ENCODE results near the gene PIK3R2. TPM values are rescaled to one million over a fixed set of nuclear protein-coding genes. Genes with fewer than 3 reads are reported as not detected.

Gene PIK3R2
- total RNA-seq, 1 donor from 2014 or later, result 36.4 TPM

GRCh38 chr19:18194554-18195238, 41.7 kb downstream of the PIK3R2 start:
- no peak for TF ChIP-seq CTCF (IDR thresholded peaks at IDR 0.05; ENCODE audit: partially characterized antibody, unreplicated experiment)
- H3K4me3 Mint-ChIP-seq (ENCODE audit: unreplicated experiment), result peak overlapping the region; percentile 89
- no peak for DNase-seq
- H3K4me1 Mint-ChIP-seq (ENCODE audit: low read depth, unreplicated experiment), result peaks cover 9% of the 10 kb centered on the region
- H3K27ac Mint-ChIP-seq (ENCODE audit: unreplicated experiment), result no peak overlapping the region
- peaks cover 8% of the 10 kb centered on the region for H3K9me3 Mint-ChIP-seq (ENCODE audit: unreplicated experiment)
- peaks cover 7% of the 10 kb centered on the region for H3K27me3 Mint-ChIP-seq (ENCODE audit: unreplicated experiment)
- no peaks in the 10 kb centered on the region for H3K36me3 Mint-ChIP-seq (ENCODE audit: unreplicated experiment)

- Mint-ChIP-seq H3K27ac (ENCODE audit: unreplicated experiment) (no peak overlapping the region), H3K36me3 (ENCODE audit: unreplicated experiment) (no peaks in the 10 kb centered on the region), H3K4me1 (ENCODE audit: low read depth, unreplicated experiment) (peaks cover 9% of the 10 kb centered on the region), H3K4me3 (ENCODE audit: unreplicated experiment) (no peak overlapping the region), H3K9me3 (ENCODE audit: unreplicated experiment) (peaks cover 8% of the 10 kb centered on the region), H3K27me3 (ENCODE audit: unreplicated experiment) (peaks cover 7% of the 10 kb centered on the region)
- DNase-seq, result no peak
- TF ChIP-seq CTCF (IDR thresholded peaks at IDR 0.05; ENCODE audit: partially characterized antibody, unreplicated experiment), result no peak
These were observed 43.5 kb downstream of the PIK3R2 start for GRCh38 chr19:18196511-18196845.

- no peaks in the 10 kb centered on the region for H3K36me3 Mint-ChIP-seq (ENCODE audit: unreplicated experiment)
- H3K27me3 Mint-ChIP-seq (ENCODE audit: unreplicated experiment), result peaks cover 7% of the 10 kb centered on the region
- peaks cover 7% of the 10 kb centered on the region for H3K9me3 Mint-ChIP-seq (ENCODE audit: unreplicated experiment)
- H3K4me3 Mint-ChIP-seq (ENCODE audit: unreplicated experiment), result no peak overlapping the region
- no peak for DNase-seq
- H3K27ac Mint-ChIP-seq (ENCODE audit: unreplicated experiment), result no peak overlapping the region
- no peak for TF ChIP-seq CTCF (IDR thresholded peaks at IDR 0.05; ENCODE audit: partially characterized antibody, unreplicated experiment)
- peaks cover 3% of the 10 kb centered on the region for H3K4me1 Mint-ChIP-seq (ENCODE audit: low read depth, unreplicated experiment)
These were observed 44.3 kb downstream of the PIK3R2 start for GRCh38 chr19:18197306-18197705.

GRCh38 chr19:18197941-18198340, 45.0 kb downstream of the PIK3R2 start:
- Mint-ChIP-seq H3K4me3 (ENCODE audit: unreplicated experiment) (no peak overlapping the region), H3K9me3 (ENCODE audit: unreplicated experiment) (peaks cover 2% of the 10 kb centered on the region), H3K27ac (ENCODE audit: unreplicated experiment) (no peak overlapping the region), H3K27me3 (ENCODE audit: unreplicated experiment) (peaks cover 2% of the 10 kb centered on the region), H3K36me3 (ENCODE audit: unreplicated experiment) (no peaks in the 10 kb centered on the region), H3K4me1 (ENCODE audit: low read depth, unreplicated experiment) (peaks cover 3% of the 10 kb centered on the region)
- DNase-seq, result no peak
- TF ChIP-seq CTCF (IDR thresholded peaks at IDR 0.05; ENCODE audit: partially characterized antibody, unreplicated experiment), result no peak

GRCh38 chr19:18198374-18198773, 45.4 kb downstream of the PIK3R2 start:
- no peak for DNase-seq
- peaks cover 6% of the 10 kb centered on the region for H3K4me1 Mint-ChIP-seq (ENCODE audit: low read depth, unreplicated experiment)
- H3K27me3 Mint-ChIP-seq (ENCODE audit: unreplicated experiment), result peaks cover 2% of the 10 kb centered on the region
- TF ChIP-seq CTCF (IDR thresholded peaks at IDR 0.05; ENCODE audit: partially characterized antibody, unreplicated experiment), result no peak
- no peak overlapping the region for H3K4me3 Mint-ChIP-seq (ENCODE audit: unreplicated experiment)
- H3K36me3 Mint-ChIP-seq (ENCODE audit: unreplicated experiment), result no peaks in the 10 kb centered on the region
- no peak overlapping the region for H3K27ac Mint-ChIP-seq (ENCODE audit: unreplicated experiment)
- peaks cover 1% of the 10 kb centered on the region for H3K9me3 Mint-ChIP-seq (ENCODE audit: unreplicated experiment)

Data from glutamatergic neuron (in vitro differentiated cells).